Neutrophil (primary cell): Measurements from ENCODE around the gene MARCHF10.

Experiments
- H3K27ac ChIP-seq: fragments of 200-600 bp; sonication (generic); 2 replicates; pipeline ENCODE4 v1.5.1; 2016; ENCODE audit warnings: mild to moderate bottlenecking, moderate library complexity
- H3K27me3 ChIP-seq: fragments of 200-600 bp; sonication (generic); 2 replicates; pipeline ENCODE4 v1.6.0; 2016; ENCODE audit warnings: mild to moderate bottlenecking
- H3K36me3 ChIP-seq: fragments of 200-600 bp; sonication (generic); 2 replicates; pipeline ENCODE4 v1.5.1; 2017
- H3K4me1 ChIP-seq, 2 experiments: fragments of 200-600 bp in 1 of 2; sonication (generic) in 1 of 2; 1 replicate in 1 of 2; 2 replicates in 1 of 2; pipeline versions ENCODE4 v1.5.1 to v1.6.1; 2013 to 2016; ENCODE audit warnings: low read depth in 1 of 2, low read length in 1 of 2, mild to moderate bottlenecking in 1 of 2, moderate library complexity in 1 of 2; ENCODE audit not compliant: control insufficient read depth in 1 of 2, insufficient read depth in 1 of 2
- H3K4me3 ChIP-seq, 2 experiments: fragments of 200-600 bp in 1 of 2; sonication (generic) in 1 of 2; 1 replicate in 1 of 2; 2 replicates in 1 of 2; pipeline ENCODE4 v1.5.1; 2013 to 2016; ENCODE audit warnings: low read depth in 1 of 2, low read length in 1 of 2, mild to moderate bottlenecking in 1 of 2, moderate library complexity in 1 of 2
- H3K9me3 ChIP-seq: fragments of 200-600 bp; sonication (generic); 2 replicates; pipeline ENCODE4 v1.5.1; 2016
- TF ChIP-seq, protein P1 (sequence below): fragments of 200-600 bp; sonication (generic); IDR thresholded peaks from 2 replicates; pipeline ENCODE4 v1.5.1; 2016; ENCODE audit warnings: antibody characterized with exemption

The MARCHF10 gene

DNA sequence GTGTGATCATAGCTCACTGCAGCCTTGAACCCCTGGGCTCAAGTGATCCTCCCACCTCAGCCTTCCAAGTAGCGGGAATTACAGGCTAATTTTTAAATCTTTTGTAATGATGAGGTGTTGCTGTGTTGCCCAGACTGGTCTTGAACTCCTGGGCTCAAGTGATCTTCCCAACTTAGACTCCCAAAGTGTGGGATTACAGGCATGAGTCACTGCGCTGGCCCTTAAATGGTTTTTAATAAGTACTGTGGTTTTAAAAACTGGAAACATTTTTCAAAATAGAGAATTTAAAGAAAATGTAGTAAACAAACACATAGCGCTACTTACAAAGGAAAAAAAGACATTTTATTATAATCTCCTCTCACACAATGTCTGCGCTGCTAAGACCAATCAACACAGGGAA is 32.2 kb downstream of the MARCHF10 start:
- Histone ChIP-seq H3K4me1 (peaks cover 0 to 2% of the 10 kb centered on the region in 2 experiments), H3K27ac (no peak overlapping the region), H3K4me3 (no peak overlapping the region), H3K9me3 (no peaks in the 10 kb centered on the region), H3K36me3 (no peaks in the 10 kb centered on the region), H3K27me3 (no peaks in the 10 kb centered on the region)
- TF ChIP-seq, protein P1, sequence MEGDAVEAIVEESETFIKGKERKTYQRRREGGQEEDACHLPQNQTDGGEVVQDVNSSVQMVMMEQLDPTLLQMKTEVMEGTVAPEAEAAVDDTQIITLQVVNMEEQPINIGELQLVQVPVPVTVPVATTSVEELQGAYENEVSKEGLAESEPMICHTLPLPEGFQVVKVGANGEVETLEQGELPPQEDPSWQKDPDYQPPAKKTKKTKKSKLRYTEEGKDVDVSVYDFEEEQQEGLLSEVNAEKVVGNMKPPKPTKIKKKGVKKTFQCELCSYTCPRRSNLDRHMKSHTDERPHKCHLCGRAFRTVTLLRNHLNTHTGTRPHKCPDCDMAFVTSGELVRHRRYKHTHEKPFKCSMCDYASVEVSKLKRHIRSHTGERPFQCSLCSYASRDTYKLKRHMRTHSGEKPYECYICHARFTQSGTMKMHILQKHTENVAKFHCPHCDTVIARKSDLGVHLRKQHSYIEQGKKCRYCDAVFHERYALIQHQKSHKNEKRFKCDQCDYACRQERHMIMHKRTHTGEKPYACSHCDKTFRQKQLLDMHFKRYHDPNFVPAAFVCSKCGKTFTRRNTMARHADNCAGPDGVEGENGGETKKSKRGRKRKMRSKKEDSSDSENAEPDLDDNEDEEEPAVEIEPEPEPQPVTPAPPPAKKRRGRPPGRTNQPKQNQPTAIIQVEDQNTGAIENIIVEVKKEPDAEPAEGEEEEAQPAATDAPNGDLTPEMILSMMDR, result no peak

DNA sequence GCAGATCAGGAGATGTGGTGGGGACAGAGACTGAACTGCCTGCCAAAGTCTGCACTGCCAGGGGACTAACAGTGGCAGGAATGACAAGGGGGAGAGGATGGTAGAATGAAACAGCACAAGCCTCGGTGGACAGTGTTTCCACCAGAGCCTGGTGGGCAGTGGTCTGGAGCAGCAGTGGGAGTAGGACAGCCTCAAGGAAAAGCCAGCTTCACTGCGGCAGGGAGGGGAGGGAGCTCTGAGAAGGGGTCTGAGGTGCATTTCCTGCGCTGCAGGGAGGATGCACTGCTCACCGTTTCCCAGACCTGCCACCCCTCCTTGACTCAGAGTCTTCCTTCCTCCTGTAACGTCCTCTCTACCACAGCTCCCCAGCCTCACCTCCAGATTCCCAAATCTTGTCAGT is 33.8 kb downstream of the MARCHF10 start:
- no peak overlapping the region for H3K27ac ChIP-seq
- no peaks in the 10 kb centered on the region for H3K36me3 ChIP-seq
- H3K4me3 ChIP-seq, result no peak overlapping the region
- TF ChIP-seq, protein P1, result no peak
- H3K4me1 ChIP-seq, result no peaks in the 10 kb centered on the region
- H3K9me3 ChIP-seq, result no peaks in the 10 kb centered on the region
- H3K27me3 ChIP-seq, result no peaks in the 10 kb centered on the region

DNA sequence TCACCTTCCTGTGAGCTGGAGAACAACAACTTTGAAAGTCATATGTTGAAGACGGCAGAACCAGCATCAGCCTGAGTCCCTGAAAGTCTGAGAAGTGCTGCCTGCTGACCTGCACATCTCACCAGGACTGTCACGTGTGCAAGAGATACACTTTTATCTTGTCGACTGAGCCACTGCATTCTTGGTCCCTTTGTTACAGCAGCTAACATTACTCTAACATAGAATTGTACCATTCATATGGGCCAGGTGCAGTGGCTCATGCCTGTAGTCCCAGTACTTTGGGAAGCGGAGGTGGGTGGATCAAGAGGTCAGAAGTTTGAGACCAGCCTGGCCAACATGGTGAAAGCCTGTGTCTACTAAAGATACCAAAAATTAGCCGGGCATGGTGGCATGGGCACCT is 40.1 kb downstream of the MARCHF10 start:
- Histone ChIP-seq H3K36me3 (no peaks in the 10 kb centered on the region), H3K27me3 (no peaks in the 10 kb centered on the region), H3K4me1 (no peaks in the 10 kb centered on the region), H3K27ac (no peak overlapping the region), H3K9me3 (no peaks in the 10 kb centered on the region), H3K4me3 (no peak overlapping the region)
- TF ChIP-seq, protein P1, result no peak

DNA sequence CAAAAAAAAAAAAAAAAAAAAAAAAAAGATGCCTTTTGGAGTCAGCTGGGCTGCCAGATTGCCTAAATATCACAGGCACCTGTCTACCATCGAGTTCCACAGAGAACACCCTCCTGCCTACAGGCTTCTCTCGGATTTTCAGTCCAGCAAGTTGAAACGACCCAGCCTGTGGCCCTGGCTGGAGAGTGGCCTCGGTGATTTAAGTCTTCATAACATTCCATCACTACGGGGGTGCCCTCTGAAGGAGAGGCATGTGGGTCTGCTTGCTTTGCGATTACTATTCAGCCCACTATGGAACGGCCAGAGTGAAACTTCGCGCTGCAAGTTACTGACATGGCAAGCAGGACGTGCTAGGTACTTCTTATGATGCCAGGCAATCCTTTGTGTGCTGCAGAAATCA is 42.8 kb downstream of the MARCHF10 start:
- H3K27me3 ChIP-seq, result peaks cover 8% of the 10 kb centered on the region
- TF ChIP-seq, protein P1, result no peak
- H3K9me3 ChIP-seq, result no peaks in the 10 kb centered on the region
- no peak overlapping the region for H3K4me3 ChIP-seq
- H3K36me3 ChIP-seq, result no peaks in the 10 kb centered on the region
- H3K4me1 ChIP-seq, result no peaks in the 10 kb centered on the region
- no peak overlapping the region for H3K27ac ChIP-seq

DNA sequence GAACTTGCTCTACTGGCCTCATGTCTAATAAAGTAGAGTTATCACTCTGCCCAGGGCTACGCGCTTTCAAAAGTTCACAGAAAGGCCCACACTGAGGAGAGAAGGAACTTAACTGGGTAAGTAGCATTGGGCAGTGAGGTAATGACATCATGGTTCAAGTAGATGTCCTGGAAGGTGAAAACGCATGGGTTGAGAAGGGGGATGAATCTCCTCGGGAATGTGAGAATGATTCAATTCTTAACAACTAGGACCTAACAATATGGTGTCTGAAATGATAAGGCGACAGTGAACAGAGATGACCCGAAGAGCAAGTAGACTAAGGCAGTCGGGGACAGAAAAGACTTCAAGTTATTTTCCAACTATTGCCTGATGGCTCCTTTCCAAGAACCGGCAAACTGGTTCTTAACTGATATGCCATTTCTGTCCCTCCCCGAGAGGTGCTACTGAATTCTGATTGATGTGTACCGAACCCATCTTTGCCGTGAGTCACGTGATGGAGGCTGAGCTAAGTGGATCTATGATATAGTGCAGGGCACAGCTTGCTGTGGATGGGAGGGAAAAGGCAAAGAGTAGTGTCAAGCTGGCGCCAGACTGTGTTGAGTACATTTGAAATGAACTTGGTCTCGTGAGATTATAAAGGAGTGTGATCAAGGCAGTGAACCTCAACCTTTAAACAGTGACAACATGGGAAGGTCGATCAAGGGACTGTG is 44.1 kb downstream of the MARCHF10 start:
- no peaks in the 10 kb centered on the region for H3K36me3 ChIP-seq
- no peaks in the 10 kb centered on the region for H3K9me3 ChIP-seq
- H3K27me3 ChIP-seq, result peaks cover 19% of the 10 kb centered on the region
- no peak overlapping the region for H3K27ac ChIP-seq
- no peak overlapping the region for H3K4me3 ChIP-seq
- H3K4me1 ChIP-seq, result no peaks in the 10 kb centered on the region
- TF ChIP-seq, protein P1, result no peak
